ENCODE data around the gene GARIN3. TPM values are rescaled to one million over a fixed set of nuclear protein-coding genes. Genes with fewer than 3 reads are reported as not detected.
A peak's percentile ranks its signal among the peaks of the same experiment; 100 is the strongest.

Gene GARIN3
- total and polyA plus RNA-seq, 9 donors: not detected

DNA sequence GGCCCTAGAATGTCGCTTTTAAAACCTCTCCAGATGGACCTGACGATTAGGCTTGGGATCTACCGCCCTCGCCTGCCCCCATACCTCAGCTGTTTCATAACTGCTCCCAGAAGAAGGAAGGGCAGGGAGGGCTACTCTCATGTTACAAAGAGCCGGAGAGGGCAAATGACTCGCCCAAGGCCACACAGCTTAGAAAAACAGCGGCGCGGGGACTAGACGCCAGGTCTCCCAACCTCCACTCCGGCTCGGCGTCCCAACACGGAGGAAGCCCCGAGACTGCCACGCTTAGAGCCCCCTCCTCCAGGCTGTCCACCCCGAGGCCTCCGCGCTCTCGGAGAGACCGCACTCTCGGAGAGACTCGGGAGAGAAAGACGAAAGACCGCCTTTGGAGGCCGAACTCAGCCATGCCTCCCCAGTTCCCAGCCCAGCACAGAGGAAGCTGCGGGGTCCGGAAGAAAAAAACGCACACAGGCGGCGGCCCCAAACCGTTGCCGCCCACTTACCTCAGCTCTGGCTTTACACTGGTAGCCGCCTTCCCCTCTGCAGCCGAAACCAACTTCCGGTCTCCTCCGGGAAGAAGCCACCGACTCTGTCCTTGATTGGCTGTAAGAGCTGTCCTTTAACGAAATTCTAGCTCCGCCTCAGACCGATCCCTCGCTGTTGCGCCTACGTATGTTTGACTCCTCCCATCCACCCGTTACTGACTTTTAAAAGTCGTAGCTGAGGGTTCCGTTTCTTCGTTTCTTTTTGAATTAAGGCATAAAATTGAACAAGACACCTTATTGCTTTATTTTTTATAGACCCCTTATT lies 23.5 kb downstream of the GARIN3 start, which contains the start of gene MED7:
Gene MED7 (minus strand): TSS at position 549 of the 810 bp plus-strand sequence. CDS start 3,434 bp downstream, outside the sequence.
- TF ChIP-seq EP300 (IDR thresholded peaks at IDR 0.05): no peak
- peak; percentile 86 for TF ChIP-seq POLR2A (IDR thresholded peaks at IDR 0.05)
- TF ChIP-seq, protein P1, sequence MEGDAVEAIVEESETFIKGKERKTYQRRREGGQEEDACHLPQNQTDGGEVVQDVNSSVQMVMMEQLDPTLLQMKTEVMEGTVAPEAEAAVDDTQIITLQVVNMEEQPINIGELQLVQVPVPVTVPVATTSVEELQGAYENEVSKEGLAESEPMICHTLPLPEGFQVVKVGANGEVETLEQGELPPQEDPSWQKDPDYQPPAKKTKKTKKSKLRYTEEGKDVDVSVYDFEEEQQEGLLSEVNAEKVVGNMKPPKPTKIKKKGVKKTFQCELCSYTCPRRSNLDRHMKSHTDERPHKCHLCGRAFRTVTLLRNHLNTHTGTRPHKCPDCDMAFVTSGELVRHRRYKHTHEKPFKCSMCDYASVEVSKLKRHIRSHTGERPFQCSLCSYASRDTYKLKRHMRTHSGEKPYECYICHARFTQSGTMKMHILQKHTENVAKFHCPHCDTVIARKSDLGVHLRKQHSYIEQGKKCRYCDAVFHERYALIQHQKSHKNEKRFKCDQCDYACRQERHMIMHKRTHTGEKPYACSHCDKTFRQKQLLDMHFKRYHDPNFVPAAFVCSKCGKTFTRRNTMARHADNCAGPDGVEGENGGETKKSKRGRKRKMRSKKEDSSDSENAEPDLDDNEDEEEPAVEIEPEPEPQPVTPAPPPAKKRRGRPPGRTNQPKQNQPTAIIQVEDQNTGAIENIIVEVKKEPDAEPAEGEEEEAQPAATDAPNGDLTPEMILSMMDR (IDR thresholded peaks at IDR 0.05): no peak
- H3K4me3 ChIP-seq: peak within 1 kb of the TSS; percentile 79
- peak; percentile 89 to 94 (median 90) for DNase-seq
- intact Hi-C loops (cut with DNase I): no loop called here
- H3K9me3 ChIP-seq: no peaks in the 10 kb centered on the region
- WGBS, 3 donors: 1% methylated on average over 48 of the region's 48 CpGs
- peak within 1 kb of the TSS; percentile 58 to 80 for H3K27ac ChIP-seq
- H3K27me3 ChIP-seq: no peaks in the 10 kb centered on the region
- H3K4me1 ChIP-seq (ENCODE audit: insufficient read depth): no peaks in the 10 kb centered on the region
- H3K36me3 ChIP-seq: no peaks in the 10 kb centered on the region

DNA sequence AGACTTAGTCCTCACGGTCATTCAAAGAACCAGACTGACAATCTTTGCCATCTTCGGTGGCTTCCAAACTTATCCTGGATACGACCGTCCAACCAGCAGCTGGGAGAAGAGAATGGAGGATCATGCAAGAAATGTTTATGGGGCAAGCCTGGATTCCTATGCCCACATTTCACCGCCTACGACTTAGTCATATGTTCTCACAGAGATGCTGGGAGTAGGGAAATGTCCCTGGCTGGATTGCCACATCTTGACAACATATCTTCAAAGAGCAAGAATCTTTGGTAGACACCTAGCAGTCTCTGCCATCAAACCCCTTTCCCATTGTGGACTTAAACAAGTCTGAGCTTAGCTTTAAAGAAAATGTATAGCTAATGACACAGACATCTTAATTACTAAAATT lies 28.4 kb downstream of the GARIN3 start:
- intact Hi-C loops (cut with DNase I): no loop called here
- Histone ChIP-seq H3K27ac (no peak overlapping the region), H3K27me3 (no peaks in the 10 kb centered on the region), H3K9me3 (no peaks in the 10 kb centered on the region), H3K4me1 (ENCODE audit: insufficient read depth) (no peaks in the 10 kb centered on the region), H3K4me3 (no peak overlapping the region), H3K36me3 (no peaks in the 10 kb centered on the region)
- DNase-seq: no peak
- TF ChIP-seq EP300 (IDR thresholded peaks at IDR 0.05): no peak
- no peak for TF ChIP-seq POLR2A (IDR thresholded peaks at IDR 0.05)
- TF ChIP-seq, protein P1 (IDR thresholded peaks at IDR 0.05): no peak
- WGBS, 3 donors: 96 to 100% (median 97%) methylated on average over 6 of the region's 6 CpGs

DNA sequence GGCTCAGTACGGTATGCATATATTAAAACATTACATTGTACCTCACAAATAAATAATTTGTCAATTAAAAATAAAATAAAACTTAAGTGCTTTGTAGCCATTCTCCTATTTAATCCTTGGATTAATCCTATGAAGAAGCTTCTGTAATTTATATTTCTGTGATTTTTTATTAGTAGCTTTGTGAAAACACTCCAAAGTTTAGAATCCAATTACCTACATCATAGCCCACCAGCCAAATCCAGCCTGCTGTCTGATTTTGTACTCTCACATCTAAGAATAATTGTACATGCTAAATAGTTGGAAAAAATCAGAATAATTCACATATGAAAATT lies 33.8 kb downstream of the GARIN3 start:
- intact Hi-C loops (cut with DNase I): no loop called here
- H3K27ac ChIP-seq: no peak overlapping the region
- no peaks in the 10 kb centered on the region for H3K36me3 ChIP-seq
- no peak for DNase-seq
- WGBS, 3 donors: 4 to 14% (median 12%) methylated on average over 1 of the region's 1 CpG
- no peaks in the 10 kb centered on the region for H3K27me3 ChIP-seq
- H3K9me3 ChIP-seq: no peaks in the 10 kb centered on the region
- H3K4me3 ChIP-seq: no peak overlapping the region
- H3K4me1 ChIP-seq (ENCODE audit: insufficient read depth): no peaks in the 10 kb centered on the region
- no peak for TF ChIP-seq POLR2A (IDR thresholded peaks at IDR 0.05)

DNA sequence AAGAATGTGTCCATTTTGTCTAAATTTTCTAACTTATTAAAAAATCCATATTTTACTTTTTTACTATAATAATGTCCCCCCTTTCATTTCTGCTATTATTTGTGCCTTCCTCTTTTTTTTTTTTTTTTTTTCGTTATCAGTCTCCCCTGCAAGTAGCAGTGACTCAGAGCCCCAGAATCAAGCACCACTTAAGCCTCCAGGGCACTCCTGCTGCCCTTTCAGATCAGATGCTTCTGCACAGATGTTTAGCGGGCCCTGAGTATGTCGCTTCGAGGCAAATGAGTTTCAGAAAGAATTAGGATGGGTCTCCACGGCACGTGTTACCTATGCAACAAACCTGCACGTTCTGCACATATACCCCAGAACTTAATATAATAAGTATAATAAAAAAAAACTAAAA lies 35.1 kb downstream of the GARIN3 start:
- 74 to 79% (median 75%) methylated on average over 7 of the region's 7 CpGs for WGBS, 3 donors
- Histone ChIP-seq H3K4me1 (ENCODE audit: insufficient read depth) (no peaks in the 10 kb centered on the region), H3K4me3 (no peak overlapping the region), H3K27ac (no peak overlapping the region), H3K36me3 (no peaks in the 10 kb centered on the region), H3K27me3 (no peaks in the 10 kb centered on the region), H3K9me3 (no peaks in the 10 kb centered on the region)
- intact Hi-C loops (cut with DNase I): no loop called here
- DNase-seq: no peak
- TF ChIP-seq EP300 (IDR thresholded peaks at IDR 0.05) (no peak), POLR2A (IDR thresholded peaks at IDR 0.05) (no peak)
- TF ChIP-seq, protein P1 (IDR thresholded peaks at IDR 0.05): no peak

DNA sequence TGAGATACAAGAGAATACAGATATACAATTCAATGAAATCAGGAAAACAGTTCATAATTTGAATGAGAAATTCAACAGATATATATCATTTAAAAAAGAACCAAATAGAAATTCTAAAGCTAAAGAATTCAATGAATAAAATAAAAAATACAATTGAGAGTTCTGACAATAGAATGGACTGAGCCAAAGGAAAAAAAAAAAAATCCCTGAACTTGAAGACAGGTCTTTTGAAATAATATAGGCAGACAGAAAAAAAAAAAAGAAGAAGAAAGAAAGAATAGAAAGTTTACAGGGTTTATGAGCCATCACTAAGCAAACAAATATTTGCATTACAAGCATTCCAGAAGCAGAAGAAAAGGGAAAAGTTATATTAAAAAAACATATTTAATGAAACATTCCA lies 44.4 kb downstream of the GARIN3 start:
- TF ChIP-seq, protein P1 (IDR thresholded peaks at IDR 0.05): no peak
- TF ChIP-seq POLR2A (IDR thresholded peaks at IDR 0.05) (no peak), EP300 (IDR thresholded peaks at IDR 0.05) (no peak)
- Histone ChIP-seq H3K4me1 (ENCODE audit: insufficient read depth) (no peaks in the 10 kb centered on the region), H3K9me3 (peaks cover 0 to 3% of the 10 kb centered on the region in 2 donors), H3K4me3 (no peak overlapping the region), H3K36me3 (no peaks in the 10 kb centered on the region), H3K27ac (no peak overlapping the region), H3K27me3 (no peaks in the 10 kb centered on the region)
- intact Hi-C loops (cut with DNase I): no loop called here
- DNase-seq: no peak

All from ovary (tissue), 9 donors.